HG03439 (cell line): ENCODE data around the gene AP4M1.

Experiments used
- ATAC-seq: cut with Tn5 transposase; IDR thresholded peaks from one replicate; pipeline ENCODE4 v1.9.1; 2021; ENCODE audit warnings: mild to moderate bottlenecking, moderate library complexity; ENCODE audit not compliant: unreplicated experiment

Gene AP4M1

DNA sequence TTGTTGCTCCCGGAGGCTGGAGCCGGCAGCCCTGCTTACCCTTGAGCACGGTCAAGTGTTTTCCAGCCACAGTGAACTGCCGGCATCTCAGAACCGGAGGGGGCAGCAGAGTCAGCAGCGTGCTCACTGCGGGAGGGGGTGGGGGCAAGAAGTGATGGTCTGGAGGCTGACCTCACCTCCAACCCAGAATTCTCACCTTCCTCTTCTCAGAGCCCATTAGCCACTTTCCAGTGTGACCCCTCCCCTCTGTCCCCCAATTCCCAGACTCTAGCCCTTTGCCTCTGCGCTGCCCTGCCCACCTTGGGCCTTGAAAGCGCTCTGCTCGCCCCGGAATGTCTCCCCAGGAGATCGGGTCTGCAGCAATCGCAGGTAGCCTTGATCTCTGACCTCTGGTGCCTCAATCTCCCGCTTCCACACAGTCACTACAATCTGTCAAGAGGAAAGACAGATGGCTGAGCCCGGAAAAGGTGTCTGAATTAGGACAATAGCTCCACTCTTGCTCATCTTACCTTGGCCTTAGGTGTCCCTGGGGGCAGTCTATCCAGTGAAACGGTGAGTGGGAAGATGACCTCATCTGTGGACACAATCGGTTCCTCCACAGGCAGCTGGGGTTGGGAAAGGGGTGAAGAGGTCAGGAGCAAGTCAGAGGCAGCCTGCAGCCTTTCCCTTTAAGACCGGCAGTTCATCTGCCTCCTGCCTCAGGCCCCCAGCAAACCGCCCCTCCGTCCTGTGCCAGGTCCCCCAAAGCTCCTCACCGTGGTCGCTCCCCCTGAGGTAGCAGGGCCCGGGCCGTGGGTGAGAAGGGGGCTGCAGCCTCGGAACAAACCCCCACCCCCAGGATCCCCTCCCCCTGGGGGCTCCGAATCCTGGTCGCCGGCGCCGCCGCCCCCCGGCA, 56.1 kb downstream of the AP4M1 start:
- no peak for ATAC-seq
